IMR-90 (cell line): ENCODE results near the gene SLC4A4. TPM values are rescaled to one million over a fixed set of nuclear protein-coding genes. Genes with fewer than 3 reads are reported as not detected.
A peak's percentile ranks its signal among the peaks of the same experiment; 100 is the strongest.

Source experiments
- ATAC-seq: fragments of 200-7000 bp; cut with Tn5 transposase; 2 replicates; pipeline ENCODE4 v1.9.1; 2020; ENCODE audit warnings: low read depth, mild to moderate bottlenecking, moderate library complexity
- BruUV-seq: library from RNA; stranded (reverse); fragments of 400-500 nt; replicated peaks from 2 replicates; lab custom pipeline; 2021; lab: Mats Ljungman, UMichigan
- CTCF ChIA-PET: fragments of 300-600 bp; formaldehyde crosslinking; extraction: SDS; loops from one replicate; lab custom pipeline; 2021; ENCODE audit warnings: antibody characterized with exemption; lab: Yijun Ruan, JAX
- POLR2A ChIA-PET: fragments of 300-600 bp; sonication (Branson Sonifier 250); formaldehyde crosslinking; loops from one replicate; lab custom pipeline; 2022; ENCODE audit warnings: antibody characterized with exemption; ENCODE audit not compliant: unreplicated experiment; lab: Charles Lee
- DNase-seq: peaks from one replicate; pipeline ENCODE4 v3.0.0; 2013
- H2AFZ ChIP-seq: replicated peaks from 2 replicates; pipeline ENCODE3; 2013; ENCODE audit warnings: low read length, mild to moderate bottlenecking; ENCODE audit not compliant: poor library complexity
- H2AK5ac ChIP-seq: 2 replicates; pipeline ENCODE4 v1.6.1; 2013; ENCODE audit warnings: low read depth, low read length, inconsistent platforms
- H2AK9ac ChIP-seq: replicated peaks from 2 replicates; pipeline ENCODE3; 2013; ENCODE audit warnings: mild to moderate bottlenecking, low read depth, low read length, moderate library complexity; ENCODE audit not compliant: poor library complexity
- H2BK120ac ChIP-seq: 2 replicates; pipeline ENCODE4 v1.6.1; 2013; ENCODE audit warnings: low read depth, low read length, inconsistent platforms
- H2BK15ac ChIP-seq: 3 replicates; pipeline ENCODE4 v1.6.1; 2013; ENCODE audit warnings: low read depth, low read length, inconsistent platforms
- H2BK20ac ChIP-seq: 2 replicates; pipeline ENCODE4 v1.6.1; 2013; ENCODE audit warnings: low read depth, mild to moderate bottlenecking, inconsistent platforms, low read length, moderate library complexity
- H2BK5ac ChIP-seq: 2 replicates; pipeline ENCODE4 v1.6.1; 2013; ENCODE audit warnings: mild to moderate bottlenecking, low read depth, low read length, inconsistent platforms; ENCODE audit not compliant: poor library complexity, severe bottlenecking
- H3K14ac ChIP-seq: replicated peaks from 2 replicates; pipeline ENCODE4 v1.6.1; 2013; ENCODE audit warnings: low read depth, low read length, inconsistent platforms
- H3K18ac ChIP-seq: 2 replicates; pipeline ENCODE4 v1.6.1; 2013; ENCODE audit warnings: low read depth, low read length, control low read depth
- H3K23ac ChIP-seq: 2 replicates; pipeline ENCODE4 v1.6.1; 2013; ENCODE audit warnings: low read depth, low read length, inconsistent platforms
- H3K27ac ChIP-seq: 2 replicates; pipeline ENCODE4 v1.5.1; 2013; ENCODE audit warnings: mild to moderate bottlenecking, control low read depth, low read length; ENCODE audit not compliant: insufficient read depth
- H3K27me3 ChIP-seq: 2 replicates; pipeline ENCODE4 v1.6.1; 2013; ENCODE audit warnings: low read length; ENCODE audit not compliant: control insufficient read depth, insufficient read depth
- H3K36me3 ChIP-seq: 2 replicates; pipeline ENCODE4 v1.6.1; 2013; ENCODE audit warnings: low read length, mixed read lengths; ENCODE audit not compliant: control insufficient read depth, insufficient read depth
- H3K4ac ChIP-seq: 2 replicates; pipeline ENCODE4 v1.6.1; 2013; ENCODE audit warnings: low read depth, low read length, inconsistent platforms
- H3K4me1 ChIP-seq: 2 replicates; pipeline ENCODE4 v1.6.1; 2013; ENCODE audit warnings: low read length, mixed read lengths; ENCODE audit not compliant: control insufficient read depth, insufficient read depth
- H3K4me2 ChIP-seq: 2 replicates; pipeline ENCODE4 v1.6.1; 2013; ENCODE audit warnings: low read depth, mild to moderate bottlenecking, control low read depth, low read length, moderate library complexity
- H3K4me3 ChIP-seq: 2 replicates; pipeline ENCODE4 v1.5.1; 2013; ENCODE audit warnings: low read depth, mild to moderate bottlenecking, control low read depth, low read length, moderate library complexity; ENCODE audit not compliant: insufficient read depth
- H3K56ac ChIP-seq: 2 replicates; pipeline ENCODE4 v1.6.1; 2013; ENCODE audit warnings: low read length, inconsistent platforms; ENCODE audit not compliant: insufficient read depth; ENCODE audit errors: extremely low read depth
- H3K79me1 ChIP-seq, 2 experiments: 2 replicates each; pipeline ENCODE4 v1.6.1; 2013; ENCODE audit warnings: low read length in 2 of 2, inconsistent platforms in 1 of 2, low read depth in 1 of 2
- H3K9ac ChIP-seq: 2 replicates; pipeline ENCODE4 v1.6.1; 2013; ENCODE audit warnings: low read depth, low read length, control low read depth
- H3K9me1 ChIP-seq: 2 replicates; pipeline ENCODE4 v1.6.1; 2013; ENCODE audit warnings: low read length, inconsistent platforms; ENCODE audit not compliant: insufficient read depth
- H3K9me3 ChIP-seq: 2 replicates; pipeline ENCODE4 v1.6.1; 2013; ENCODE audit warnings: low read length; ENCODE audit not compliant: control insufficient read depth, insufficient read depth
- H4K20me1 ChIP-seq: 2 replicates; pipeline ENCODE4 v1.6.1; 2013; ENCODE audit warnings: low read length, inconsistent platforms; ENCODE audit not compliant: insufficient read depth
- H4K5ac ChIP-seq: 2 replicates; pipeline ENCODE4 v1.6.1; 2013; ENCODE audit warnings: mild to moderate bottlenecking, low read depth, low read length, control low read depth
- H4K8ac ChIP-seq, 2 experiments: 2 replicates each; pipeline ENCODE4 v1.6.1; 2013; ENCODE audit warnings: low read depth in 2 of 2, low read length in 2 of 2, control low read depth in 1 of 2, inconsistent platforms in 1 of 2
- H4K91ac ChIP-seq: 2 replicates; pipeline ENCODE4 v1.6.1; 2013; ENCODE audit warnings: low read depth, low read length, inconsistent platforms; ENCODE audit not compliant: insufficient read depth
- CEBPB ChIP-seq: IDR thresholded peaks from 2 replicates; pipeline ENCODE4 v1.6.1; 2012; ENCODE audit warnings: low read depth, low read length, improper control_type of control experiment
- MAFK ChIP-seq: IDR thresholded peaks from 2 replicates; pipeline ENCODE4 v1.6.1; 2012; ENCODE audit warnings: low read depth, low read length, improper control_type of control experiment
- MXI1 ChIP-seq: IDR thresholded peaks from 2 replicates; pipeline ENCODE4 v1.6.1; 2012; ENCODE audit warnings: low read depth, mild to moderate bottlenecking, low read length, moderate library complexity, borderline replicate concordance
- WGBS, 2 experiments: methylation state at CpG; one replicate each; pipeline versions ENCODE4 v1.1.5 to v1.1.7; 2013; ENCODE audit warnings: missing lambda C conversion rate in 2 of 2; ENCODE audit not compliant: insufficient read length in 1 of 2; ENCODE audit errors: extremely low coverage in 2 of 2; 5-methylcytosine and 5-hydroxymethylcytosine counted together
- dilution Hi-C: fragments of 300-500 bp; cut with HindIII; formaldehyde crosslinking; loops from one replicate; pipeline ENCODE4 v1.14.3; 2018; ENCODE audit warnings: low sequenced_read_pairs; ENCODE audit not compliant: unreplicated experiment
- in situ Hi-C: fragments of 300-500 bp; cut with MboI; formaldehyde crosslinking; loops from 3 replicates; pipeline ENCODE4 v1.14.3; 2019; ENCODE audit warnings: low sequenced_read_pairs, inconsistent platforms, mixed read lengths
- intact Hi-C: fragments of 100-400 bp; cut with micrococcal nuclease; formaldehyde crosslinking; loops from 2 replicates; pipeline ENCODE4 v1.10.0; 2022
- polyA plus RNA-seq, 3 experiments: library from polyadenylated mRNA; depleted of rRNA; stranded (reverse); fragments of >200 nt; gene quantifications; 2 replicates each; pipeline ENCODE4 v1.2.3, GENCODE V29; 2012; ENCODE audit warnings: low replicate concordance in 1 of 3
- total RNA-seq: library from RNA; depleted of rRNA; stranded (reverse); fragments of >200 nt; gene quantifications from 2 replicates; pipeline ENCODE4 v1.2.3, GENCODE V29; 2012
- TF ChIP-seq, protein P1 (sequence below): fragments of 150-350 bp; IDR thresholded peaks from 2 replicates; pipeline ENCODE4 v1.6.1; 2016; ENCODE audit warnings: low read depth, mild to moderate bottlenecking, low read length, moderate library complexity, borderline replicate concordance

SLC4A4 gene
- total and polyA plus RNA-seq, 2 of the 4 experiments (the other 2 are of a cell fraction), result 5.6 to 16.8 TPM

DNA sequence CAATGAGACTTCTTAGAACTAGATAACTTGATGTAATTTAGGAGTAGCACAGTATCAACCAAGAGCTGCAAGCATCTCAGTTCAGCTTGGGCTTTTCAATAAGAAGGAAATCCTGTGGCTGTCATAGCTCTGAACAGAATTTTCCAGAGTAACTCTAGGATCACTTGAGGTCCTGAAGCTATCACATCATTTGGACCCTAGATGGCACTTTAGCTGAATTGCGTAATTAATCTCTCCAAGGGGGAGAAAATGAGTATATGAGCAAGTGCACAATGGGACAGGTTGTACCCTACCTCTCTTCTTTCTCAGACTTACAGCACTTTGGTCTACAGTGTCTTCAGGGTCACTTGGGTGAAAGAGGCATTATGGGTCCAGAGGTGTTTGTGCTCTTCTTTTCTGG lies 45.2 kb downstream of the SLC4A4 start:
- Histone ChIP-seq H3K23ac (no peak overlapping the region), H3K36me3 (peaks cover 21% of the 10 kb centered on the region), H3K27ac (no peak overlapping the region), H2BK20ac (no peak overlapping the region), H3K4ac (no peak overlapping the region), H2BK5ac (no peak overlapping the region), H3K79me1 (peaks cover 17 to 50% of the 10 kb centered on the region in 2 experiments), H3K27me3 (no peaks in the 10 kb centered on the region), H3K9ac (no peak overlapping the region), H2AFZ (no peak overlapping the region), H4K8ac (no peak overlapping the region), H2AK9ac (no peak overlapping the region), H3K9me3 (no peaks in the 10 kb centered on the region), H4K91ac (no peak overlapping the region), H3K9me1 (peaks cover 5% of the 10 kb centered on the region; the same call in 1 of the 2 replicates), H4K20me1 (no peaks in the 10 kb centered on the region; the same call in 1 of the 2 replicates), H3K56ac (no peak overlapping the region), H3K4me2 (no peak overlapping the region), H3K14ac (no peak overlapping the region), H2BK120ac (no peak overlapping the region), H2AK5ac (no peak overlapping the region), H2BK15ac (no peak overlapping the region), H3K4me3 (no peak overlapping the region), H3K4me1 (peaks cover 8% of the 10 kb centered on the region), H4K5ac (no peak overlapping the region), H3K18ac (no peak overlapping the region)
- ChIA-PET POLR2A (no interaction called here), CTCF (no interaction called here)
- intact Hi-C loops (loop anchor here (5.0 kb wide), 2 partner anchors 48 to 197 kb away; no protein-coding TSS in a partner anchor), dilution Hi-C loops (no loop called here), in situ Hi-C loops (loop anchor here (25.0 kb wide), 1 partner anchor 328 kb away; no protein-coding TSS in a partner anchor)
- DNase-seq, result no peak
- ATAC-seq, result no peak
- TF ChIP-seq MAFK, result no peak
- TF ChIP-seq CEBPB, result peak; percentile 74
- no peak for TF ChIP-seq MXI1
- TF ChIP-seq, protein P1, sequence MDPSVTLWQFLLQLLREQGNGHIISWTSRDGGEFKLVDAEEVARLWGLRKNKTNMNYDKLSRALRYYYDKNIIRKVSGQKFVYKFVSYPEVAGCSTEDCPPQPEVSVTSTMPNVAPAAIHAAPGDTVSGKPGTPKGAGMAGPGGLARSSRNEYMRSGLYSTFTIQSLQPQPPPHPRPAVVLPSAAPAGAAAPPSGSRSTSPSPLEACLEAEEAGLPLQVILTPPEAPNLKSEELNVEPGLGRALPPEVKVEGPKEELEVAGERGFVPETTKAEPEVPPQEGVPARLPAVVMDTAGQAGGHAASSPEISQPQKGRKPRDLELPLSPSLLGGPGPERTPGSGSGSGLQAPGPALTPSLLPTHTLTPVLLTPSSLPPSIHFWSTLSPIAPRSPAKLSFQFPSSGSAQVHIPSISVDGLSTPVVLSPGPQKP, result no peak
- BruUV-seq, result no TSS peak
- no CpG with 5 or more reads among the region's 1 CpG for WGBS, 2 experiments
